GM19351 (cell line): Measurements from ENCODE around the gene MDM2.
"Not testable (repeated sequence)": the region's sequence is repeated elsewhere in the genome, so short reads cannot be mapped to it uniquely, and the experiment has no call there.

Source experiments
- ATAC-seq: cut with Tn5 transposase; IDR thresholded peaks from one replicate; pipeline ENCODE4 v1.9.1; 2021; ENCODE audit warnings: mild to moderate bottlenecking, moderate library complexity; ENCODE audit not compliant: unreplicated experiment

Gene MDM2

GRCh38 chr12:68785358-68785757, 22.6 kb upstream of the MDM2 start:
- ATAC-seq, result no peak

- no peak for ATAC-seq
These were observed 22.2 kb upstream of the MDM2 start for GRCh38 chr12:68785823-68786222.

GRCh38 chr12:68786929-68787328, 21.0 kb upstream of the MDM2 start:
- ATAC-seq, result no peak

- no peak for ATAC-seq
These were observed 19.3 kb upstream of the MDM2 start for GRCh38 chr12:68788554-68789143.

- no peak for ATAC-seq
These were observed 18.7 kb upstream of the MDM2 start for GRCh38 chr12:68789144-68789878.

GRCh38 chr12:68790081-68790951, 17.7 kb upstream of the MDM2 start:
- no peak for ATAC-seq

- no peak for ATAC-seq
These were observed 17.1 kb upstream of the MDM2 start for GRCh38 chr12:68790952-68791234.

GRCh38 chr12:68791897-68792481, 16.0 kb upstream of the MDM2 start:
- ATAC-seq, result no peak

GRCh38 chr12:68792952-68793351, 15.0 kb upstream of the MDM2 start:
- peak; percentile 96 for ATAC-seq

GRCh38 chr12:68793436-68793835, 14.5 kb upstream of the MDM2 start:
- no peak for ATAC-seq

GRCh38 chr12:68793975-68794652, 13.9 kb upstream of the MDM2 start:
- no peak for ATAC-seq

GRCh38 chr12:68794653-68795251, 13.2 kb upstream of the MDM2 start:
- ATAC-seq, result no peak

- ATAC-seq, result no peak
These were observed 11.6 kb upstream of the MDM2 start for GRCh38 chr12:68796399-68796798.

- ATAC-seq, result no peak
These were observed 9.1 kb upstream of the MDM2 start for GRCh38 chr12:68798882-68799234.

GRCh38 chr12:68800294-68800693, 7.7 kb upstream of the MDM2 start:
- no peak for ATAC-seq

GRCh38 chr12:68801124-68801523, 6.9 kb upstream of the MDM2 start:
- ATAC-seq, result not testable (repeated sequence)

- ATAC-seq, result not testable (repeated sequence)
These were observed 5.6 kb upstream of the MDM2 start for GRCh38 chr12:68802372-68802745.

GRCh38 chr12:68802911-68803651, 4.9 kb upstream of the MDM2 start:
- not testable (repeated sequence) for ATAC-seq

GRCh38 chr12:68803948-68804656, 3.9 kb upstream of the MDM2 start:
- ATAC-seq, result no peak
